Measurements from ENCODE around the gene EIF4E3.

- TF ChIP-seq POLR2AphosphoS5 (IDR thresholded peaks at IDR 0.05) (no peak), POLR2A (IDR thresholded peaks at IDR 0.05) (no peak)
Observed at GRCh38 chr3:71744738-71745137, 19.5 kb upstream of the EIF4E3 start.
